ENCODE results near the gene FKBP6.
"Not testable (repeated sequence)": the region's sequence is repeated elsewhere in the genome, so short reads cannot be mapped to it uniquely, and the experiment has no call there.

The FKBP6 gene

DNA sequence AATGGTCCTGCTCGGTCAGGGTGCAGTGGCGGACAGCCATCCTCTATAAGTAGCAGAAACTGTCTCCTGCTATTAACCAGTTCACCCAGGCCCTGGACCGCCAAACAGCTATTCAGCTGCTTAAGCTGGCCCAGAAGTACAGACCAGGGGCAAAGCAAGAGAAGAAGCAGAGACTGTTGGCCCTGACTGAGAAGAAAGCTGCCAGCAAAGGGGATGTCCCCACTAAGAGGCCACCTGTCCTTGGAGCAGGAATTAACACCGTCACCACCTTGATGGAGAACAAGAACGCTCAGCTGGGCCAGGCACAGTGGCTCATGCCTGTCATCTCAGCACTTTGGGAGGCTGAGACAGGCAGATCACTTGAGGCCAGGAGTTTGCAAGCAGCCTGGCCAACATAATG, 13.7 kb upstream of the FKBP6 start:
- Histone ChIP-seq H3K4me3 (replicated peaks; ENCODE audit: low read depth, low read length) (no peak overlapping the region), H3K27me3 (replicated peaks; ENCODE audit: control insufficient read depth, insufficient read depth, low read length) (no peaks in the 10 kb centered on the region), H3K36me3 (ENCODE audit: control insufficient read depth, insufficient read depth, low read length) (no peaks in the 10 kb centered on the region)
- TF ChIP-seq, protein P1, sequence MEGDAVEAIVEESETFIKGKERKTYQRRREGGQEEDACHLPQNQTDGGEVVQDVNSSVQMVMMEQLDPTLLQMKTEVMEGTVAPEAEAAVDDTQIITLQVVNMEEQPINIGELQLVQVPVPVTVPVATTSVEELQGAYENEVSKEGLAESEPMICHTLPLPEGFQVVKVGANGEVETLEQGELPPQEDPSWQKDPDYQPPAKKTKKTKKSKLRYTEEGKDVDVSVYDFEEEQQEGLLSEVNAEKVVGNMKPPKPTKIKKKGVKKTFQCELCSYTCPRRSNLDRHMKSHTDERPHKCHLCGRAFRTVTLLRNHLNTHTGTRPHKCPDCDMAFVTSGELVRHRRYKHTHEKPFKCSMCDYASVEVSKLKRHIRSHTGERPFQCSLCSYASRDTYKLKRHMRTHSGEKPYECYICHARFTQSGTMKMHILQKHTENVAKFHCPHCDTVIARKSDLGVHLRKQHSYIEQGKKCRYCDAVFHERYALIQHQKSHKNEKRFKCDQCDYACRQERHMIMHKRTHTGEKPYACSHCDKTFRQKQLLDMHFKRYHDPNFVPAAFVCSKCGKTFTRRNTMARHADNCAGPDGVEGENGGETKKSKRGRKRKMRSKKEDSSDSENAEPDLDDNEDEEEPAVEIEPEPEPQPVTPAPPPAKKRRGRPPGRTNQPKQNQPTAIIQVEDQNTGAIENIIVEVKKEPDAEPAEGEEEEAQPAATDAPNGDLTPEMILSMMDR (IDR thresholded peaks at IDR 0.05; ENCODE audit: insufficient read depth, low read length, poor library complexity, severe bottlenecking) = no peak
- DNase-seq (ENCODE audit: extremely low read depth, insufficient read length) = no peak

DNA sequence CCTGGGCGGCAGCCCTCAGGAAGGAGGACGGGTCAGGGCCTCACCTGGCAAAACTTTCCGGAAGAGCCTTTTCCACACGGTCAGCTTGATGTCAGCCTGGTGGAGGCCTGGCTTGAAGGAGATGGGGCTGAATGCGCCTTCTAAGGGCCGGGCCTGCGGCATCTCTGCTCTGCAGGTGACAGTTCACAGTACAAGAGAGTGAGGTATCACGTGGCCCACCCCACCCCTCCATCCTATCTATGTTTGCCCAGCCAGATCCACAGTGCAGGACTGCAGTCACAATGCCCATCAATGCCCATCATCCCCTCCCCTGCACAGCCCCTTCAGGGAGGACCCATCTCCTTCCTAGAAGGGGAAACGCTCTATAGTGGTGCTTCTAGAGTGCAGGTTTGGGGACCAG, 11.4 kb upstream of the FKBP6 start:
- TF ChIP-seq, protein P1 (IDR thresholded peaks at IDR 0.05; ENCODE audit: insufficient read depth, low read length, poor library complexity, severe bottlenecking) = no peak
- no peak for DNase-seq (ENCODE audit: extremely low read depth, insufficient read length)
- Histone ChIP-seq H3K27me3 (replicated peaks; ENCODE audit: control insufficient read depth, insufficient read depth, low read length) (no peaks in the 10 kb centered on the region), H3K4me3 (replicated peaks; ENCODE audit: low read depth, low read length) (no peak overlapping the region), H3K36me3 (ENCODE audit: control insufficient read depth, insufficient read depth, low read length) (no peaks in the 10 kb centered on the region)

DNA sequence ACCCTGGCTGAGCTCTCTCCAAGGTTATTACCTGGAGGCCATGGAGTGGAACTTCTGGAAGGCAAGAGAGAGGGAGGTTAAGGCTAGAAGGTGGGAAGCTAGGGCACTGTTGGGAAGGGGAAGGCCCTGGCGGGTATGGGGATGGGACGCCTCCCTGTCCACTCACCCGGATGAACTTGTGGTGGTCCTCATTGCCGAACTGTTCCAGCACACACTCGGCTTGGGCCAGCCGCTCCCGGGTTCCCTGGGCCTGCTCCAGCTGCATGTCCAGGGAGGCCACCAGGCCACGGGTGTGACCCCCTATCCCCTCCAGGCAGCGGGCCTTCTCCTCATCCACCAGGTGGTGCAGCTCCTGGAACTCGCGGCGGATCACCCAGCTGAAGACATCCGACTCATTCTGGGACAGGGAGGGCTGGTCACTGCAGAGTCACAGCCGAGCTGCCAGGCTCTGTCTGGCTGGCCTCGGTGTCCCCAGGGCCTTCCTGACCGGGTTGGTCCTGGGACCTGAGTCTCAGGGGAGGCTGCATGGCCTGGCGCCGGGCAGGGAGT, 9.2 kb upstream of the FKBP6 start:
- DNase-seq (ENCODE audit: extremely low read depth, insufficient read length); H3K27me3 ChIP-seq (replicated peaks; ENCODE audit: control insufficient read depth, insufficient read depth, low read length); H3K4me3 ChIP-seq (replicated peaks; ENCODE audit: low read depth, low read length); H3K36me3 ChIP-seq (ENCODE audit: control insufficient read depth, insufficient read depth, low read length): not testable (repeated sequence)

DNA sequence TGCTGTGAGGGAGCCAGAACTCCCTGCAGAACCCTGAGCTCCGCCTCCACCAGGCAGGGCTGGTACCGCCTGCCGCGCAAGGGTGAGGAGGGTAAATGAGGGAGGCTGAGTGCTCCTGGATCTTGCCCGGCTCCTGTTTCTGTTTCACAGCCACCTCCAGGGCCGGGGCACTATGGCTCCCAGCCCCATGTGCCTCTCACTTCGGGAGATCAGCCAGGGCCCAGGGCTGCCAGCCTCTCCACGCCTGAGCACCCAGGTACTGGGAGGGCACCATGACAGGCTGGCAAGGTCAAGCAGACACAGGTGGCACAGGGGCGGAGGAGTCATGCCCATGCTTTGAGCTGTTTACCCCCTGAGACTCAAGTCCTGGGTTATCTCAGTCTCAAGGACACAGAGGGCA, 8.4 kb upstream of the FKBP6 start:
- H3K4me3 ChIP-seq (replicated peaks; ENCODE audit: low read depth, low read length); DNase-seq (ENCODE audit: extremely low read depth, insufficient read length); H3K27me3 ChIP-seq (replicated peaks; ENCODE audit: control insufficient read depth, insufficient read depth, low read length); H3K36me3 ChIP-seq (ENCODE audit: control insufficient read depth, insufficient read depth, low read length): not testable (repeated sequence)

DNA sequence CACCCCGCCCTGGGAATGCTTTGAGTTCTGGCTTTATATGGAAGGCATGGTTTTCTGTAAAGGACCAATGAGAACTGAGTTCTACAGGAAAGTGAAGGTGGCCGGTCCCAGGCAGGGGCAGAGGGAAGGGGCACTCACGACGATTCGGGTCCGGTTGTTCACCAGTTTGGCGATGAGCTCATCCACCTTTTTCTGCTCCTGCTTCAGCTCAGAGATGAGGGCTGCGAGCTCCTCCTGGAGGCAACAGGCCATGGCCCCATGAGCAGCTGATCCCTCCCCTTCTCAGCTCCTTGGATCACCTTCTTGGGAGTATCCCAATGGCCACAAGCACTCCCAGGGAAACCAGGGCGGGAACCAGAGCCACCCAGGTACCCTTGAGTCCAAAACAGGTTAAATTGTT, 8.0 kb upstream of the FKBP6 start:
- not testable (repeated sequence) for DNase-seq (ENCODE audit: extremely low read depth, insufficient read length); H3K27me3 ChIP-seq (replicated peaks; ENCODE audit: control insufficient read depth, insufficient read depth, low read length); H3K4me3 ChIP-seq (replicated peaks; ENCODE audit: low read depth, low read length)

DNA sequence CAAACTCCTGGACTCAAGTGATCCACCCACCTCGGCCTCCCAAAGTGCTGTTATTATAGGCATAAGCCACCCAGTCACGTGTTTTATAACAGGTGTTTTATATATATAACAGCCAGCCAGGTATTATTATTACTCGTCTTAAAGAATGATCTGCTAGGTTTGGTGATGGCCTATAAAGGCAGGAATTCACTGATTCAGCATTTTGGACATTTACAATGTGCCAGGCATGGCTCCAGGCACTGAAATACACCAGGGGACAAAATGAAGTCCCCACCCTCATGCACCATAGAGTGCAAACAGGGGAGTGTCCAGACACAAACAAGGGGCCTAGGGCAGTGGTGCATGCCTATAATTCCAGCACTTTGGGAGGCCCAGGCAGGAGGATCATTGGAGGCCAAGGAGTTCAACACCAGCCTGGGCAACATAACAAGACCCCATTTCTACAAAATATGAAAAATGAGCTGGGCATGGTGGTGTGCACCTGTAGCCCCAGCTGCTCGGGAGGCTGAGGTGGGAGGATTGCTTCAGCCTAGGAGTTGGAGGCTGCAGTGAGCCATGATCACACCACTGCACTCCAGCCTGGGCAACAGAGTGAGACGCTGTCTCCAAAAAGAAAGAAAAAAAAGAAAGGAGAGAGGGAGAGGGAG, 4.4 kb upstream of the FKBP6 start:
- not testable (repeated sequence) for H3K4me3 ChIP-seq (replicated peaks; ENCODE audit: low read depth, low read length); H3K36me3 ChIP-seq (ENCODE audit: control insufficient read depth, insufficient read depth, low read length); H3K27me3 ChIP-seq (replicated peaks; ENCODE audit: control insufficient read depth, insufficient read depth, low read length); DNase-seq (ENCODE audit: extremely low read depth, insufficient read length)

More for the DNA sequence above, 8.0 kb upstream of the FKBP6 start:
- not testable (repeated sequence) for H3K36me3 ChIP-seq (ENCODE audit: control insufficient read depth, insufficient read depth, low read length)

DNA sequence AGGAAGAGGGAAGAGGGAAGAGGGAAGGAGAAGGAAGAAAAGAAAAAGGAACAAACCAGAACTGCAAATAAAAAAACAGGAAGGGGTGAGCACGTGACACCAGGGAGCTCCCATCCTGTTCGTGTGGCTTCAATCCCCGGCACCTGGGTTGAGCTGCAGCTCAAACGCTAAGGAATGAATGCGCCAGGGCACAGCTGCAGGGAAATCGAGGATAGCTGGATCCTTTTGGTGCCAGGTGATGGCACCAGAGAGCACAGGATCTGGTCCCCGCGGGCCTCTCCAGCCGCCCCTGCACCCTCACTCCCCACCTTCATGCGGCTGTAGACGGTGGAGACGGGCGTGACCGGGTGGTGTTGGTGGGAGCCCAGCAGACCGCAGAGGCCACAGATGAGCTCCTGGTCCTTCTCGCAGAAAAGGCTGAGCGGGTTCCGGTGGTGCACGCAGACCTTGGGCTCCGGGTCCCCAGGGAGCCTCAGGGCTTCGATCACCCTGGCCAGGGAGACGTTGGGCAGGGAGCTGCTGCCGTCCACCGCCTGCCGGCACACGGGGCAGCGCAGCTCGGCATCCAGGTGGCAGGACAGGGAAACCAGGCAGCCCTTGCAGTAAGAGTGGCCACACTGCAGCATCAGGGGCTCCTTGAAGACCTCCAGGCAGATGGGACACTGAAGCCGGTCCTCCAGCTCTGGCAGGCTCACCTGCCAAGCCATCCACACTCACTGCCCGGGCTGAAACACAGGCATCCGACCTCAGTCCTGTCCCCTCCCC, 3.7 kb upstream of the FKBP6 start:
- H3K27me3 ChIP-seq (replicated peaks; ENCODE audit: control insufficient read depth, insufficient read depth, low read length); H3K36me3 ChIP-seq (ENCODE audit: control insufficient read depth, insufficient read depth, low read length); H3K4me3 ChIP-seq (replicated peaks; ENCODE audit: low read depth, low read length); DNase-seq (ENCODE audit: extremely low read depth, insufficient read length): not testable (repeated sequence)
- TF ChIP-seq, protein P1 (IDR thresholded peaks at IDR 0.05; ENCODE audit: insufficient read depth, low read length, poor library complexity, severe bottlenecking) = peak; percentile 64

DNA sequence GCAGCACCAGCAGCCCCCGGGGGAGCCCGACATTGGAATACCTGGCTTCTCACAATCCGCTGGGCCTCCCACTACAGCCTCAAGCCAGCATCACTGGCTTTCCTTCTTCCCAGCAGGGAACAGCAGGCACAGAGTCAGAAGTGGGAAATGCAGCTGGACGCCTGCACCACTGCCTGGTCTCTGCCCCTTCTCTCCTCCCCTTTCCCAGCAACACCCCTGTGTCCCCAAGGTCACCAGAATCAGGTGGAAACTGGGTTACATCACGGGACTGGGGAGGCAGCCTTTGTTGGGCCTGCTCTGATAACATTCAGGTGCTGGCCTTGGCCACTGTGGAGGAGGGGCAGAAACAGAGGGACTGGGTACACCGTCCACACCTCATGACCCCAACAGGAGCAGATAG, 2.5 kb upstream of the FKBP6 start:
- not testable (repeated sequence) for DNase-seq (ENCODE audit: extremely low read depth, insufficient read length); H3K4me3 ChIP-seq (replicated peaks; ENCODE audit: low read depth, low read length); H3K27me3 ChIP-seq (replicated peaks; ENCODE audit: control insufficient read depth, insufficient read depth, low read length); H3K36me3 ChIP-seq (ENCODE audit: control insufficient read depth, insufficient read depth, low read length)

DNA sequence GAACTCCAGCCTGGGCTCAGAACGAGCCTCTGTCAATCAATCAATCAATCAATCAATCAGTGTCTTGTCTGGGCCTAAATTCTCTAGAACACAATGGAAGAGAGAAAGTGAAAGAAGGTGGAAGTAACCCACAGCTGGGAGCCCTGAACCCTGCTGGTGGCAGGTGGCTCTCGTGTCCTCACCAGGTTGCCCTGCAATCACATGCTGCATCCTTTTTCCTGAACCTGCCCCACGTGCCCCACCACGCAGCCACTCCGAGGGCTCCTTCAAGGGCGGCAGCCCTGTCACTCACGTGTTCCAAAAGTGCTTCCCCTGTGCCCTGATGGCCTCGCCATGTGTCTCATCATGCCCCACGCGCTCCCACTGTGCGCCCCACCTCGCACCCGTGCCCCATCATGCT, 512 bp upstream of the FKBP6 start:
- not testable (repeated sequence) for H3K27me3 ChIP-seq (replicated peaks; ENCODE audit: control insufficient read depth, insufficient read depth, low read length)

More for the DNA sequence above, 512 bp upstream of the FKBP6 start:
- DNase-seq (ENCODE audit: extremely low read depth, insufficient read length); H3K4me3 ChIP-seq (replicated peaks; ENCODE audit: low read depth, low read length); H3K36me3 ChIP-seq (ENCODE audit: control insufficient read depth, insufficient read depth, low read length): not testable (repeated sequence)

All from GM06990 (cell line).